HG02981 (cell line): ENCODE data around the gene KRT8.

ENCODE experiments used
- ATAC-seq: cut with Tn5 transposase; IDR thresholded peaks from one replicate; pipeline ENCODE4 v1.9.1; 2021; ENCODE audit warnings: mild to moderate bottlenecking, moderate library complexity; ENCODE audit not compliant: unreplicated experiment

Gene KRT8

DNA sequence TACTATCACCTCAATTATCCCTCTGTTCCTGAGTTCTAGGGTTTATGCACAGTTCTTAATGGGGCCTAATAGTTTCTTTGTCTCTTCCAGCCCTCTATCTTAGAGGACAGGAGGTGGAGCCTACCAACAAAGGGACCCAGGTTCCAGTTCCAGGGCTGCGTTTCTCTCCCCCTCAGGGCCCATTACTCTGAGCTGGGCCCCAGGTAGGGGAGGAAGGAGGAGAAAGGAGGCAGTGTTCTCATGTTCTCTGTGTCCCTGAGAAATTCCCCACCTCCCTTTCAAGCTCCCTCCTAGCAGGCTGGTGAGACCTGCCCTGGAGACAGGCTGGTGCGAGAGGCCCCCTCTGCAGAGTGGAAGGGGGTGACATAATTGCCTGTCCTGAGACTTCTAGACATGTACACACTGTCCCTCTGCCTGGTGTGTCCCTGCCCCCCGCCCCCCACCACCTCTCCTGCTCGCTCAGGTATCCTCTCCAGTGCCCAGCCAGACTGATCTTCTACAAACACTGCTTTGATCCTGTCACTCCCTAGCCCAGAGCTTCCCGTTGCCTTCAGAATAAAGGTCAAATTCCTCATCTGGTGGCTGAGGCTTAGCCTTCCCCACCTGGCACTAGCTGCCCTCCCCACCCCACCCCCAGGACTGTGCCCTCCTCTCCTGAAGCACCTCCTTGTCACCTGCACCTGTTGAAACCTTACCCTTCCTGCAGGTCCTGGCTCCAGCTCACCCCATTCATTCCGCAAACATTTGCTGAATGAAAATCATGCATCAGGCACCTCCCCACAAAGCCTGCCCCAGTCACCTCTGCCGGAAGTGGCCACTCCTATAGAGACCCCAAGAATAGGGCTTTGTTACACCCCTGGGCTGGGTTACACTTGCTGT lies 21.1 kb upstream of the KRT8 start:
- ATAC-seq, result no peak

GRCh38 chr12:52924764-52925716 lies 20.2 kb upstream of the KRT8 start:
- no peak for ATAC-seq

DNA sequence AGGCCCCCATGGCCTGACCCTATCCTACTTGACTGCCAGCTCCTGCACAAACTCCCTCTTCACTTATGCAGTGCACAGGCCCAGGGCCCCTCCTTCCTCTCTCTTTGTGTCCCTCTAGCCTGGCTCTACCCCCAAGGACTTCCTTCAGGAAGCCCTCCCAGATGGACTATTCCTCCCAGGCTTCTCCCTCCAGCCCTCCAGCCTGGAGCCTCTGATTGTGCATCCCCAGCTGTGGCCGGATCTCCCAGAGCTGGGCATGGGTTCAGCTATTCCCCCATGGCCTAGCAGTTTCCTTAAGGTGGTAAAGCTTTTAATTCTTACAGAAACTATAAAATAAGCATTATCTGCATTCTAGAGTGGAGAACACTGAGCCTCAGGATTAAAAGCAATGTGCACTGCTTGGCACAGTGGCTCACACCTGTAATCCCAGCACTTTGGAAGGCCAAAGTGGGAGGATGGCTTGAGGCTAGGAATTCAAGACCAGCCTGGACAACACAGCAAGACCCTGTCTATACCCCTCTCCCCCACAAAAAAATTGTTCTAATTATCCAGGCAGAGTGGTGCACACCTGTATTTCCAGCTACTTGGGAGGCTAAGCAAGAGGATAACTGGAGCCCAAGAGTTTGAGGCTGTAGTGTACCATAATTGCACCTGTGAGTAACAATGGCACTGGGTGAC lies 16.8 kb upstream of the KRT8 start:
- no peak for ATAC-seq

- no peak for ATAC-seq
These were observed 16.1 kb upstream of the KRT8 start for GRCh38 chr12:52920937-52921336.

GRCh38 chr12:52918784-52919183 lies 13.9 kb upstream of the KRT8 start:
- ATAC-seq, result no peak

- ATAC-seq, result no peak
These were observed 13.5 kb upstream of the KRT8 start for GRCh38 chr12:52918351-52918750.

DNA sequence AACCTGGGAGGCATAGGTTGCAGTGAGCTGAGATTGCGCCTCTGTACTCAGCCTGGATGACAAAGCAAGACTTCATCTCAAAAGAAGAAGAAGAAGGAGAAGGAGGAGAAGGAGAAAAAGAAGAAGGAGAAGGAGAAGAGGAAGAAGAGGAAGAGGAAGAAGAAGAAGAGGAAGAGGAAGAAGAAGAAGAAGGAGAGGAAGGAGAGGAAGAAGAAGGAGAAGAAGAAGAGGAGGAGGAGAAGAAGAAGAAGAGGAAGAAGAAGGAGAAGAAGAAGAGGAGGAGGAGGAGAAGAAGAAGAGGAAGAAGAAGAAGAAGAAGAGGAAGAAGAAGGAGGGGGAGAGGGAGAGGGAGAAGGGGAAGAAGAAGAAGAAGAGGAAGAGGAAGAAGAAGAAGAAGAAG lies 12.9 kb upstream of the KRT8 start:
- no peak for ATAC-seq

GRCh38 chr12:52916216-52916615 lies 11.3 kb upstream of the KRT8 start:
- no peak for ATAC-seq

GRCh38 chr12:52915637-52916036 lies 10.8 kb upstream of the KRT8 start:
- no peak for ATAC-seq

DNA sequence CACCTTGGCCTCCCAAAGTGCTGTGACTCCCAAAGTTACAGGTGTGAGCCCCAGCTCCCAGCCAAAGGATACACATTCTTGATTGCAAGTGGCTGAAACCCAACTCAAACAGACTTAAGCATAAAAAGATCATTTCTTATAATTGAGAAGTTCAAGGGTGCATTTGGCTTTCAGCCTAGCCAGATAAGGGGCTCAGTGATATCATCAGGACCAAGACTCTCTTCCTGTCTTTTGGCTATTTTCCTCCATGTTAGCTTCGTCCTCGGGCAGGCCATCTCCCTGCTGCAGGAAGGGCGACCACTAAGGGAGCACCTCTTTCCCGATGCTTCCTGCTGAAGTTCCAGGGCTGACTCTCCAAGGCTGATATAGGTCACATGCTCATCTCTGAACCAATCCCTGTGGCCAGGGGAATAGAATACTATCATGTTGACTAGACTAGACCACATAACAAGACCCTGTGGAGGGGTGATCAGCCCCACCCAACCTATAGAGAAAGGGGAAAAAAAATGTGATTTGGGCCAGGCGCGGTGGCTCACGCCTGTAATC lies 9.8 kb upstream of the KRT8 start:
- no peak for ATAC-seq

GRCh38 chr12:52913431-52913821 lies 8.6 kb upstream of the KRT8 start:
- ATAC-seq, result no peak

GRCh38 chr12:52912711-52913430 lies 8.0 kb upstream of the KRT8 start:
- no peak for ATAC-seq

- ATAC-seq, result no peak
These were observed 5.5 kb upstream of the KRT8 start for GRCh38 chr12:52910248-52910883.

GRCh38 chr12:52909796-52910195 lies 4.9 kb upstream of the KRT8 start:
- ATAC-seq, result no peak

GRCh38 chr12:52909331-52909730 lies 4.5 kb upstream of the KRT8 start:
- ATAC-seq, result no peak

- ATAC-seq, result no peak
These were observed 2.4 kb upstream of the KRT8 start for GRCh38 chr12:52907092-52907810.

- no peak for ATAC-seq
These were observed 1.3 kb upstream of the KRT8 start for GRCh38 chr12:52906191-52906601.

DNA sequence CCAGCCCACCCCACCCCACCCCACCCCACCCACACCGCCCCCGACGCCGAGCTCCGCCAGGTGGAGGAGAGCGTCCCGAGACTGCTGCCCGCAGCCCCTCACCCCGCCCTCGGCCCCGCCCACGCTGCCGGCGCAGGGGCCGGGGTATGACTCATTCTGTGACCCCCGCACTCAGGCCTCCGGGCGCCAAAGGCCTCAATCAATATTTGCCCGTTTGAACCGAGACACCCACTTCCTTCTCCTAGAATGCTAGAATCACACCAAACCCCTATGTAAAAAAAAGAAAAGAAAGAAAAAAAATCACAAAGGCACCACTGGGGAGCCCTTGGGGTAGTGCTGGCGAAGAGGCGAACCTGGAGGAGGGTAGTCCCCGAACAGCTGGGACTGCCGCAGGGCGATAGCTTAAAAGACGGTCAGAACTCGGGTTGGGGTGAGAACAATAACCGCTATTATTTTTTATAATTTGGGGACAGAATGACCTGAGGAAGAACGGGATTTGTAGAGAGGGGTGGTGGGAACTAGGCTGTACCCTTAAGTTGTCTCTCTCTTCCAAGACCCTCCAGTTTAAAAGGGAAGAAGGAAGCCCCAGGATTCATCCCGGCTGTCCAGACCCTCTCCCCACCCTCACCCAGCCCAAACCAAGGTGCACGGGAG lies 894 bp downstream of the KRT8 start:
- ATAC-seq, result peak; percentile 51
